ENCODE results near the gene SPINT3. TPM values are rescaled to one million over a fixed set of nuclear protein-coding genes. Genes with fewer than 3 reads are reported as not detected.

SPINT3 gene
- polyA plus RNA-seq, 4 donors = not detected

DNA sequence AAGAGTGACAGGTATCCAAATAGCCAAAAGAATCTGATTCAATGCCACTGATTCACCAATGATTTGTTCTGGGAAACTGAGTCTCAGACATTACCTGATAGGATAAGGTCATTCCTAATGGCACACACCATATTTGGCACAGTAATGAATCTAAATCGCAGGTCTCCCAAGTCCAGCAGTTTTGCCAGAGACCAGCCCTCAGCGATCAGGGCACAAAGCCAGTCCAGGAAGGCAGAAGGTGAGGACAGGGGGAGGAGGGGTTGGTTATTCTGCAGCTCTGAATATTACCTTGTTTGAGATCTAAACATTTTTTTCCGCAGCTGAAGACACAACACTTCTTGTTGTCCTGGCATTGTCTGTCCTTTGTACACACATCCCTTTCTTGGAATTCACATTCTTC, 29.9 kb upstream of the SPINT3 start:
- Histone ChIP-seq H3K4me1 (ENCODE audit: control insufficient read depth in 3 of 3, insufficient read depth in 2 of 3, low read depth in 1 of 3, low read length in 2 of 3) (no peaks in the 10 kb centered on the region), H3K36me3 (ENCODE audit: control insufficient read depth in 3 of 3, insufficient read depth in 2 of 3, low read depth in 1 of 3, low read length in 3 of 3) (no peaks in the 10 kb centered on the region), H3K27me3 (ENCODE audit: control insufficient read depth in 3 of 3, insufficient read depth in 3 of 3, low read length in 3 of 3) (peaks cover 0 to 6% (median 5%) of the 10 kb centered on the region in 3 donors), H3K9me3 (ENCODE audit: control insufficient read depth in 2 of 2, insufficient read depth in 1 of 2, low read depth in 1 of 2, low read length in 1 of 2) (no peaks in the 10 kb centered on the region), H3K4me3 (ENCODE audit: low read depth in 1 of 3, low read length in 3 of 3) (no peak overlapping the region), H3K27ac (ENCODE audit: low read depth in 1 of 3, low read length in 2 of 3) (no peak overlapping the region)
- WGBS, 3 donors = 62 to 84% (median 78%) methylated on average over 3 of the region's 3 CpGs
- FAIRE-seq (no peak), DNase-seq (no peak)

DNA sequence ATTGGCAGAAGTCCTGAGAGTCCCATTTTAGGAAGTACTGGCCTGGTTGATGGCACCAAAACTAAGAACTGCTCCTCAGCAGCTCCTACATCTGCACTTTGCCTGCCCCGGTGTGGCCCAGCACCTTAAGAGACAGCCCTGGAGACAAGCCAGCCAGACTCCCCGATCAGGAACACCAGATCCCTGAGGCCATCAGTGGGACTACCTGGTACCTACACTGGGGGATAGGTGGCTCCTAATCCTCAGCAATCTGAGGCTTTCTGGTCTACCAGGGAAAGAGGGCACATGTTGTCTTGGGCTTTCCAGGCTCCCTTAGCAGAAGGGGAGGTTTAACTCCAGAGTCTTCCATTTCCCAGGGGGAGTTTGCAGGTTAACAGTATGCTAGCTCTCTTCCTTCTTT, 24.0 kb upstream of the SPINT3 start, which contains the start of gene WFDC6:
Gene WFDC6 (minus strand): TSS at position 101 of the 400 bp plus-strand sequence. CDS start 75 bp downstream, at position 26.
- Histone ChIP-seq H3K36me3 (ENCODE audit: control insufficient read depth in 3 of 3, insufficient read depth in 2 of 3, low read depth in 1 of 3, low read length in 3 of 3) (no peaks in the 10 kb centered on the region), H3K9me3 (ENCODE audit: control insufficient read depth in 2 of 2, insufficient read depth in 1 of 2, low read depth in 1 of 2, low read length in 1 of 2) (no peaks in the 10 kb centered on the region), H3K27ac (ENCODE audit: low read depth in 1 of 3, low read length in 2 of 3) (no peak within 1 kb of the TSS), H3K4me3 (ENCODE audit: low read depth in 1 of 3, low read length in 3 of 3) (no peak within 1 kb of the TSS), H3K4me1 (ENCODE audit: control insufficient read depth in 3 of 3, insufficient read depth in 2 of 3, low read depth in 1 of 3, low read length in 2 of 3) (no peaks in the 10 kb centered on the region), H3K27me3 (ENCODE audit: control insufficient read depth in 3 of 3, insufficient read depth in 3 of 3, low read length in 3 of 3) (peaks cover 0 to 2% (median 0%) of the 10 kb centered on the region in 3 donors)
- FAIRE-seq (no peak), DNase-seq (no peak)
- WGBS, 3 donors = 52 to 77% (median 58%) methylated on average over 2 of the region's 2 CpGs

DNA sequence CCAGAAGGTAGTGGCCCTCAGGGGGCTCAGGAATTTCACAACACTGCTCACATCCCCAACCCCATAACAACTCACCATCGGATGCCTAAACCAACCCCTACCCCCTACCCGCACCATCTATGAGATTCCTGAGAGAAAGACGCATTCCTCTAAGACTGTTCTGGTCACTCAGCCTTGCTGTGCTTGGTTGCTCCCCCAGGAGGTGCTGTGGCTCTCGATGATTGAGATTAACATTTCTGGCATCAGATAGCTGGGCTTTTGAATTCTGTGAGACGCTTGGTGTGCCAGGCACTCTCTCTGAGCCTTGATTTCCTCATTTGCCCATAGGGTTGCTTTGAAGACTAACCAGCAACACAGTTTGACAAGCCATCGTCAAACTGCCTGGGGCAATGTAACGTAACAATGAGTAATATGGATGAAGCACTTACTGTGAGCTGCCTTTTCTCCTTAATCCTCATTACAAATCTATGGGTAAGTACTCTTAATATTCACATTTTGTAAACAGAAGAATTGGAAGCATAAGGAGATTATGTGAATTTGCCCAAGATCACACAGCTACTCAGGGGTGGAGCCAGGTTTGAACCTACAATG, 22.9 kb upstream of the SPINT3 start:
- DNase-seq (no peak), FAIRE-seq (no peak)
- WGBS, 3 donors = 67 to 72% (median 69%) methylated on average over 7 of the region's 7 CpGs
- H3K4me3 ChIP-seq (ENCODE audit: low read depth in 1 of 3, low read length in 3 of 3) = no peak overlapping the region
- peaks cover 0 to 2% (median 0%) of the 10 kb centered on the region in 3 donors for H3K27me3 ChIP-seq (ENCODE audit: control insufficient read depth in 3 of 3, insufficient read depth in 3 of 3, low read length in 3 of 3)
- H3K27ac ChIP-seq (ENCODE audit: low read depth in 1 of 3, low read length in 2 of 3) = no peak overlapping the region
- H3K36me3 ChIP-seq (ENCODE audit: control insufficient read depth in 3 of 3, insufficient read depth in 2 of 3, low read depth in 1 of 3, low read length in 3 of 3) = no peaks in the 10 kb centered on the region
- H3K4me1 ChIP-seq (ENCODE audit: control insufficient read depth in 3 of 3, insufficient read depth in 2 of 3, low read depth in 1 of 3, low read length in 2 of 3) = no peaks in the 10 kb centered on the region
- no peaks in the 10 kb centered on the region for H3K9me3 ChIP-seq (ENCODE audit: control insufficient read depth in 2 of 2, insufficient read depth in 1 of 2, low read depth in 1 of 2, low read length in 1 of 2)

DNA sequence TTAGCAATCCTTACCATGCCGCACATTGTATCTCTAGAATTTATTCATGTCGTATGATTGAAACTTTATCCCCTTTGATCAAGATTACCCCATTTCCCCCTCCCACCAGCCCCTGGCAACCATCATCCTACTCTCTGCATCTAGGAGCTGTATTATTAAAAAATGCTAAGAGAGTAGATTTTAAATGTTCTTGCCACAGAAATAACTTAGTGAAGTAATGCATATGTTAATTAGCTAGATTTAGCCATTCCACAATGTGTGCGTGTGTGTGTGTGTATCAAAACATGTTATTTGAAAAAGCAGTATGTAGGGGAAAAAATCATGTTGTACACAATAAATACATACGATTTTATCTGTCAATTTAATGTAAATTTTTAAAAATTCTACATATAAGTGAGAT, 11.9 kb upstream of the SPINT3 start:
- DNase-seq = no peak
- no peak for FAIRE-seq
- Histone ChIP-seq H3K9me3 (ENCODE audit: control insufficient read depth in 2 of 2, insufficient read depth in 1 of 2, low read depth in 1 of 2, low read length in 1 of 2) (no peaks in the 10 kb centered on the region), H3K4me3 (ENCODE audit: low read depth in 1 of 3, low read length in 3 of 3) (no peak overlapping the region), H3K27ac (ENCODE audit: low read depth in 1 of 3, low read length in 2 of 3) (no peak overlapping the region), H3K27me3 (ENCODE audit: control insufficient read depth in 3 of 3, insufficient read depth in 3 of 3, low read length in 3 of 3) (peaks cover 0 to 12% (median 0%) of the 10 kb centered on the region in 3 donors), H3K36me3 (ENCODE audit: control insufficient read depth in 3 of 3, insufficient read depth in 2 of 3, low read depth in 1 of 3, low read length in 3 of 3) (no peaks in the 10 kb centered on the region), H3K4me1 (ENCODE audit: control insufficient read depth in 3 of 3, insufficient read depth in 2 of 3, low read depth in 1 of 3, low read length in 2 of 3) (no peaks in the 10 kb centered on the region)
- WGBS, 3 donors = 70 to 72% (median 70%) methylated on average over 4 of the region's 4 CpGs

DNA sequence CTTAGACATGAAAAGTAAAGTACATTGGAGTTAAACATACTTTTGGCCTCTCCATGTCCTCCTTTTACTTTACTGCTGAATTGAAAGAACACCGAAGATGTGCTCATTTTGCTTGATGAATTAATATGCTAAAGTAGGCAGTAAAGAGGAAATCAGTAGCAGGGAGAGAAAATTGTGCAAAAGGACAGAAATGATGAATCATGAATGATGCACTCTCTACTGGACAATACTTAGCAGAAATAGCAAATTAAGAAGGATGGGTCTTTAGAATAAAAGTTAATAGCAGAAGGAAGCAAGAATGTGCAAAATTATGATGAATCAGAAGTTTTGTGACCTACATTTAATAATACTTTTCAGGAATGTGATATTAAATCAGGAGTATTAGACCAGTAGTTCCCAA, 8.4 kb upstream of the SPINT3 start:
- H3K9me3 ChIP-seq (ENCODE audit: control insufficient read depth in 2 of 2, insufficient read depth in 1 of 2, low read depth in 1 of 2, low read length in 1 of 2) = no peaks in the 10 kb centered on the region
- FAIRE-seq (no peak), DNase-seq (no peak)
- H3K4me3 ChIP-seq (ENCODE audit: low read depth in 1 of 3, low read length in 3 of 3) = no peak overlapping the region
- no peaks in the 10 kb centered on the region for H3K4me1 ChIP-seq (ENCODE audit: control insufficient read depth in 3 of 3, insufficient read depth in 2 of 3, low read depth in 1 of 3, low read length in 2 of 3)
- H3K27me3 ChIP-seq (ENCODE audit: control insufficient read depth in 3 of 3, insufficient read depth in 3 of 3, low read length in 3 of 3) = peaks cover 0 to 12% (median 0%) of the 10 kb centered on the region in 3 donors
- no peaks in the 10 kb centered on the region for H3K36me3 ChIP-seq (ENCODE audit: control insufficient read depth in 3 of 3, insufficient read depth in 2 of 3, low read depth in 1 of 3, low read length in 3 of 3)
- 69 to 79% (median 73%) methylated on average over 1 of the region's 1 CpG for WGBS, 3 donors
- no peak overlapping the region for H3K27ac ChIP-seq (ENCODE audit: low read depth in 1 of 3, low read length in 2 of 3)

- H3K36me3 ChIP-seq (ENCODE audit: control insufficient read depth in 3 of 3, insufficient read depth in 2 of 3, low read depth in 1 of 3, low read length in 3 of 3) = no peaks in the 10 kb centered on the region
These were observed 2.9 kb upstream of the SPINT3 start for GRCh38 chr20:45518282-45518681.

DNA sequence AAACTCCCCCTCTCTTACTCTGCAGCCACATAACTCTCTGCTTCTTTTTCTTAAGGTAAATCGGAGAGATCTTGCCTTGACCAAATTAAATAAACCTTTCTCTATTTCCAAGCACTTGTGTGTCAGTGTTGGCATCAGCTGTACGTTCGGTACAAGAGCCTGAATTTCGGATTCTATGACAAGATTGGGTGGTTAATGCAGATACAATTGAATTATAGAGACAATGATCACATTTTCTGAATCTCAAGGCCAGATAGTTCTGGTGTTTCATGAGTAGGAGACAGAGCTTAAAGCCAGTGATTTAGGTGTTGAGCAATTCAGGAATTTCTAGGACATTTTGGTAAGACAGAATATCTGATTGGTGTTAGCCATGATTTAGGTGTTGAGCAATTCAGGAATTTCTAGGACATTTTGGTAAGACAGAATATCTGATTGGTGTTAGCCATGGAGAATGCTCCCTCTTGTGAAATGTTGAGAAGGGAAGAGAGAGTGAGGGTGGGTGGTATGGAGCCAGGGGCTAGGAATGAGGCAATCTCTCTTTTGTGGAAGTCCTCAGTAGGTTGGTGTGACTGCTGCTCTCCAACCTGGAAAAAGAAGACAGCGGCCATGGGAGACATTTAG, 5.1 kb downstream of the SPINT3 start:
- no peaks in the 10 kb centered on the region for H3K36me3 ChIP-seq (ENCODE audit: control insufficient read depth in 3 of 3, insufficient read depth in 2 of 3, low read depth in 1 of 3, low read length in 3 of 3)
- no peak for FAIRE-seq
- peaks cover 0 to 3% of the 10 kb centered on the region in 2 donors for H3K9me3 ChIP-seq (ENCODE audit: control insufficient read depth in 2 of 2, insufficient read depth in 1 of 2, low read depth in 1 of 2, low read length in 1 of 2)

More at GRCh38 chr20:45518282-45518681, 2.9 kb upstream of the SPINT3 start:
- Histone ChIP-seq H3K27me3 (ENCODE audit: control insufficient read depth in 3 of 3, insufficient read depth in 3 of 3, low read length in 3 of 3) (peaks cover 0 to 2% (median 0%) of the 10 kb centered on the region in 3 donors), H3K4me3 (ENCODE audit: low read depth in 1 of 3, low read length in 3 of 3) (no peak overlapping the region), H3K27ac (ENCODE audit: low read depth in 1 of 3, low read length in 2 of 3) (no peak overlapping the region), H3K4me1 (ENCODE audit: control insufficient read depth in 3 of 3, insufficient read depth in 2 of 3, low read depth in 1 of 3, low read length in 2 of 3) (no peaks in the 10 kb centered on the region), H3K9me3 (ENCODE audit: control insufficient read depth in 2 of 2, insufficient read depth in 1 of 2, low read depth in 1 of 2, low read length in 1 of 2) (no peaks in the 10 kb centered on the region)
- DNase-seq (peak in 1 of 2 donors; percentile 44), FAIRE-seq (no peak)
- 6 to 44% (median 33%) methylated on average over 2 of the region's 2 CpGs for WGBS, 3 donors

GRCh38 chr20:45509091-45509490, 6.3 kb downstream of the SPINT3 start:
- DNase-seq (no peak), FAIRE-seq (no peak)
- Histone ChIP-seq H3K4me1 (ENCODE audit: control insufficient read depth in 3 of 3, insufficient read depth in 2 of 3, low read depth in 1 of 3, low read length in 2 of 3) (no peaks in the 10 kb centered on the region), H3K36me3 (ENCODE audit: control insufficient read depth in 3 of 3, insufficient read depth in 2 of 3, low read depth in 1 of 3, low read length in 3 of 3) (no peaks in the 10 kb centered on the region), H3K27ac (ENCODE audit: low read depth in 1 of 3, low read length in 2 of 3) (no peak overlapping the region), H3K9me3 (ENCODE audit: control insufficient read depth in 2 of 2, insufficient read depth in 1 of 2, low read depth in 1 of 2, low read length in 1 of 2) (peaks cover 0 to 3% of the 10 kb centered on the region in 2 donors), H3K27me3 (ENCODE audit: control insufficient read depth in 3 of 3, insufficient read depth in 3 of 3, low read length in 3 of 3) (peaks cover 0 to 2% (median 0%) of the 10 kb centered on the region in 3 donors), H3K4me3 (ENCODE audit: low read depth in 1 of 3, low read length in 3 of 3) (no peak overlapping the region)
- WGBS, 3 donors = 68 to 73% (median 69%) methylated on average over 4 of the region's 4 CpGs

More for the DNA sequence above, 5.1 kb downstream of the SPINT3 start:
- no peak for DNase-seq
- WGBS, 3 donors = 77 to 86% (median 81%) methylated on average over 5 of the region's 5 CpGs
- Histone ChIP-seq H3K27me3 (ENCODE audit: control insufficient read depth in 3 of 3, insufficient read depth in 3 of 3, low read length in 3 of 3) (no peaks in the 10 kb centered on the region), H3K27ac (ENCODE audit: low read depth in 1 of 3, low read length in 2 of 3) (no peak overlapping the region), H3K4me3 (ENCODE audit: low read depth in 1 of 3, low read length in 3 of 3) (no peak overlapping the region), H3K4me1 (ENCODE audit: control insufficient read depth in 3 of 3, insufficient read depth in 2 of 3, low read depth in 1 of 3, low read length in 2 of 3) (no peaks in the 10 kb centered on the region)
